Gastrocnemius medialis (tissue), 4 donors: ENCODE data around the gene MNAT1.
"Not testable (repeated sequence)": the region's sequence is repeated elsewhere in the genome, so short reads cannot be mapped to it uniquely, and the experiment has no call there.

Source experiments
- POLR2A ChIP-seq, 2 donors: fragments of 450-650 bp; IDR thresholded peaks; one replicate each; pipeline ENCODE4 v1.6.1; 2017; ENCODE audit warnings: antibody characterized with exemption in 2 of 2, mild to moderate bottlenecking in 2 of 2, moderate library complexity in 2 of 2
- TF ChIP-seq, protein P1 (sequence below), 5 experiments: fragments of 450-650 bp in 3 of 5; fragments of 200-600 bp in 2 of 5; sonication (generic) in 2 of 5; IDR thresholded peaks in 4 of 5; conservative IDR thresholded peaks in 1 of 5; 1 replicate in 4 of 5; 2 replicates in 1 of 5; pipeline ENCODE4 v1.5.1; 2016 to 2019; ENCODE audit warnings: antibody characterized with exemption in 5 of 5, mild to moderate bottlenecking in 3 of 5, moderate library complexity in 3 of 5

DNA sequence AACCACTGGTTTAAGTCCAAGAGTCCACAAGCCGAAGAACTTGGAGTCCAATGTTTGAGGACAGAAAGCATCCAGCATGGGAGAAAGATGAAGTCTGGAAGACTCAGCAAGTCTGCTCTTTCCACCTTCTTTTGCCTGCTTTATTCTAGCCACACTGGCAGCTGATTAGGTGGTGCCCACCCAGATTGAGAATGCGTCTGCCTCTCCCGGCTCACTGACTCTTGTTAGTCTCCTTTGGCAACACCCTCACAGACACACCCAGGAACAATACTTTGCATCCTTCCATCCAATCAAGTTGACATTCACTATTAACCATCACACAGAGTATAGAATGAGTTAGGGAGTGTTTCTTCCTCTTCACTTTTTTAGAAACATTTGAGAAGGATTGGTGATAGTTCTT, 156.1 kb downstream of the MNAT1 start:
- TF ChIP-seq POLR2A (IDR thresholded peaks at IDR 0.05): not testable (repeated sequence)
- TF ChIP-seq, protein P1, sequence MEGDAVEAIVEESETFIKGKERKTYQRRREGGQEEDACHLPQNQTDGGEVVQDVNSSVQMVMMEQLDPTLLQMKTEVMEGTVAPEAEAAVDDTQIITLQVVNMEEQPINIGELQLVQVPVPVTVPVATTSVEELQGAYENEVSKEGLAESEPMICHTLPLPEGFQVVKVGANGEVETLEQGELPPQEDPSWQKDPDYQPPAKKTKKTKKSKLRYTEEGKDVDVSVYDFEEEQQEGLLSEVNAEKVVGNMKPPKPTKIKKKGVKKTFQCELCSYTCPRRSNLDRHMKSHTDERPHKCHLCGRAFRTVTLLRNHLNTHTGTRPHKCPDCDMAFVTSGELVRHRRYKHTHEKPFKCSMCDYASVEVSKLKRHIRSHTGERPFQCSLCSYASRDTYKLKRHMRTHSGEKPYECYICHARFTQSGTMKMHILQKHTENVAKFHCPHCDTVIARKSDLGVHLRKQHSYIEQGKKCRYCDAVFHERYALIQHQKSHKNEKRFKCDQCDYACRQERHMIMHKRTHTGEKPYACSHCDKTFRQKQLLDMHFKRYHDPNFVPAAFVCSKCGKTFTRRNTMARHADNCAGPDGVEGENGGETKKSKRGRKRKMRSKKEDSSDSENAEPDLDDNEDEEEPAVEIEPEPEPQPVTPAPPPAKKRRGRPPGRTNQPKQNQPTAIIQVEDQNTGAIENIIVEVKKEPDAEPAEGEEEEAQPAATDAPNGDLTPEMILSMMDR (IDR thresholded peaks at IDR 0.05 in 4 of 5, conservative IDR thresholded peaks at IDR 0.05 in 1 of 5): not testable (repeated sequence)
